ENCODE results near the gene MOCS1.

The MOCS1 gene

DNA sequence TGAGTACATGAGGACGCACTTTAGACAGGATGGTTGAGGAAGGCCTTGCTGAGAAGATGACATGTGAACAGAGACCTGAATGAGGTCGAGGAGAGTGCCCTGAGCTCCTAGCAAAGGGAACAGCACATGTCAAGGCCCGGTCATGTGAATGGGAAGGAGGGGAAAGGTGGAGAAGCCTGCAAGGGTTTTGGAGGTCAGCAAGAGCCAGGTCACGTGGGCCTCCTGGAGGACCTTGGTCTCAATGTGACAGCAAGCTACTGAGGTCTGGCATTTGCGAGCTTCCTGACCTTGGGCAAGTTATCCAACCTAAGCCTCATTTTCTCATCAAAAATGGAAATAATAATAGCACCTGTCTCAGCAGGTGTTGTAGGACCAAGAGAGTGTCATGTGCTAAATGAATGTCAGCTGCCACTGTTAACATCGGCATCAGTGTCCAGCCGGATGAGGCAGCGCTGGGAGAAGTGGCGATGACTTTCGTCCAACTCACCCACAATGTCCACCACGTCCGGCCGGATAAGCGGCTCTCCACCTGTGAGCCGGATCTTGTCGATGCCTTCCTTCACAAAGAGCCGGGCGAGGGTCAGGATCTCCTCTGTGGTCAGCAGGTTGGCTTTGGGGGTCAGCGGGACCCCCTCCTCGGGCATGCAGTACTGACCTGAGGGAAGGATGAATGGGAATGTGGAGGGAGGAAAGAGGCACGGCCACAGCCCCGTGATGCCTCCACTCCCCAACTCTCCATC lies 8.9 kb downstream of the MOCS1 start:
- Histone ChIP-seq H3K27ac (ENCODE audit: low read depth, low read length) (no peak overlapping the region), H3K4me1 (ENCODE audit: control insufficient read depth, insufficient read depth, low read length) (no peaks in the 10 kb centered on the region), H3K9me3 (ENCODE audit: control insufficient read depth, insufficient read depth, low read length) (no peaks in the 10 kb centered on the region), H3K36me3 (ENCODE audit: control insufficient read depth, insufficient read depth, low read length) (peaks cover 32% of the 10 kb centered on the region), H3K4me3 (ENCODE audit: low read depth, low read length) (no peak overlapping the region), H3K27me3 (ENCODE audit: control insufficient read depth, insufficient read depth, low read length) (no peaks in the 10 kb centered on the region), H3K9ac (ENCODE audit: low read depth, low read length) (no peak overlapping the region)

GRCh38 chr6:39924283-39924682 lies 10.0 kb downstream of the MOCS1 start:
- H3K36me3 ChIP-seq (ENCODE audit: control insufficient read depth, insufficient read depth, low read length): peaks cover 32% of the 10 kb centered on the region
- no peak overlapping the region for H3K27ac ChIP-seq (ENCODE audit: low read depth, low read length)
- H3K4me3 ChIP-seq (ENCODE audit: low read depth, low read length): no peak overlapping the region
- H3K27me3 ChIP-seq (ENCODE audit: control insufficient read depth, insufficient read depth, low read length): no peaks in the 10 kb centered on the region
- H3K9me3 ChIP-seq (ENCODE audit: control insufficient read depth, insufficient read depth, low read length): no peaks in the 10 kb centered on the region
- H3K4me1 ChIP-seq (ENCODE audit: control insufficient read depth, insufficient read depth, low read length): no peaks in the 10 kb centered on the region
- H3K9ac ChIP-seq (ENCODE audit: low read depth, low read length): no peak overlapping the region

DNA sequence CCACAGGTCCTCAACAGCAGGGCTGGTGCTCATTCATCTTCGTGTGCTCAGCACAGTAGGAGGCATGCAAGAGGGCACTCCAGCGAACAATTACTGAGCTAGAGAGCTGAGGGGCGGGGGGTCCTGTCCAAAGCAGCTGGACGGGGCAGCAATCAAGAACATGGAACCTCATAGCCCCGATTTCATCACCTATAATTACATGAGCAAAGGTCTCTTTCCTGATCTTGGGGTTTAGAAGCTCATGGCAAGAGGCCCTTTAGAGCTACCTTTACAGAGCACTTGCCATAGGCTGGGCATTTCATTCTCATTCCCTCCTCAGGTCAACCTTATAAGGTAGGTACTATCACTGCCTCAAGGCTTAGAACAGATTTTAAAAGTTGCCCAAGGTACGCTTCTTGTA lies 10.4 kb downstream of the MOCS1 start:
- Histone ChIP-seq H3K9ac (ENCODE audit: low read depth, low read length) (no peak overlapping the region), H3K4me3 (ENCODE audit: low read depth, low read length) (no peak overlapping the region), H3K27me3 (ENCODE audit: control insufficient read depth, insufficient read depth, low read length) (no peaks in the 10 kb centered on the region), H3K4me1 (ENCODE audit: control insufficient read depth, insufficient read depth, low read length) (no peaks in the 10 kb centered on the region), H3K36me3 (ENCODE audit: control insufficient read depth, insufficient read depth, low read length) (peaks cover 32% of the 10 kb centered on the region), H3K9me3 (ENCODE audit: control insufficient read depth, insufficient read depth, low read length) (no peaks in the 10 kb centered on the region), H3K27ac (ENCODE audit: low read depth, low read length) (no peak overlapping the region)

- Histone ChIP-seq H3K27me3 (ENCODE audit: control insufficient read depth, insufficient read depth, low read length) (no peaks in the 10 kb centered on the region), H3K36me3 (ENCODE audit: control insufficient read depth, insufficient read depth, low read length) (peaks cover 32% of the 10 kb centered on the region), H3K9me3 (ENCODE audit: control insufficient read depth, insufficient read depth, low read length) (no peaks in the 10 kb centered on the region), H3K27ac (ENCODE audit: low read depth, low read length) (no peak overlapping the region), H3K4me1 (ENCODE audit: control insufficient read depth, insufficient read depth, low read length) (no peaks in the 10 kb centered on the region), H3K9ac (ENCODE audit: low read depth, low read length) (no peak overlapping the region), H3K4me3 (ENCODE audit: low read depth, low read length) (no peak overlapping the region)
Measured at GRCh38 chr6:39923394-39923793, 10.9 kb downstream of the MOCS1 start.

DNA sequence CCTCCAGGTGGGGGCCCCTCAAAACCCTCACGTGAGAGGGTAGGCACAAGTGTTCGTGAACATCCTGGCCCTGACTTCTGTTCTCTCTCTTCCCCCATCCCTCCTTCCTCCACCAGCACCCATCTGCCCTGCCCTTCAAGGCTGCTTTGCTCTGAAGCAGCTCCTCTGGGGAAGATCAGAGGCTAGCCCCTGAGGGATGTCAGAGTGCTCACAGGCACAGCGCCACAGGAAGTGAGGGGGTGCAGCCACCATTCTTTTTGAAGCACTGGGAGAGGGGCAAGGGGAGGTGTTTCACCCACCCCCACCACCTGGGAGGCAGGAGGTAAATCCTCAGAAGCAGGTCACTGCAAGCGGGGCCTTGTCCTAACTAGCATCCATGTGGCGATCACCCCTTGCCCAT lies 11.4 kb downstream of the MOCS1 start:
- Histone ChIP-seq H3K36me3 (ENCODE audit: control insufficient read depth, insufficient read depth, low read length) (peaks cover 32% of the 10 kb centered on the region), H3K9ac (ENCODE audit: low read depth, low read length) (no peak overlapping the region), H3K27ac (ENCODE audit: low read depth, low read length) (no peak overlapping the region), H3K9me3 (ENCODE audit: control insufficient read depth, insufficient read depth, low read length) (no peaks in the 10 kb centered on the region), H3K4me1 (ENCODE audit: control insufficient read depth, insufficient read depth, low read length) (no peaks in the 10 kb centered on the region), H3K27me3 (ENCODE audit: control insufficient read depth, insufficient read depth, low read length) (no peaks in the 10 kb centered on the region), H3K4me3 (ENCODE audit: low read depth, low read length) (no peak overlapping the region)

GRCh38 chr6:39920157-39920556 lies 14.1 kb downstream of the MOCS1 start:
- H3K27me3 ChIP-seq (ENCODE audit: control insufficient read depth, insufficient read depth, low read length): no peaks in the 10 kb centered on the region
- peaks cover 20% of the 10 kb centered on the region for H3K36me3 ChIP-seq (ENCODE audit: control insufficient read depth, insufficient read depth, low read length)
- H3K4me1 ChIP-seq (ENCODE audit: control insufficient read depth, insufficient read depth, low read length): no peaks in the 10 kb centered on the region
- H3K9me3 ChIP-seq (ENCODE audit: control insufficient read depth, insufficient read depth, low read length): no peaks in the 10 kb centered on the region
- H3K9ac ChIP-seq (ENCODE audit: low read depth, low read length): no peak overlapping the region
- no peak overlapping the region for H3K4me3 ChIP-seq (ENCODE audit: low read depth, low read length)
- no peak overlapping the region for H3K27ac ChIP-seq (ENCODE audit: low read depth, low read length)

DNA sequence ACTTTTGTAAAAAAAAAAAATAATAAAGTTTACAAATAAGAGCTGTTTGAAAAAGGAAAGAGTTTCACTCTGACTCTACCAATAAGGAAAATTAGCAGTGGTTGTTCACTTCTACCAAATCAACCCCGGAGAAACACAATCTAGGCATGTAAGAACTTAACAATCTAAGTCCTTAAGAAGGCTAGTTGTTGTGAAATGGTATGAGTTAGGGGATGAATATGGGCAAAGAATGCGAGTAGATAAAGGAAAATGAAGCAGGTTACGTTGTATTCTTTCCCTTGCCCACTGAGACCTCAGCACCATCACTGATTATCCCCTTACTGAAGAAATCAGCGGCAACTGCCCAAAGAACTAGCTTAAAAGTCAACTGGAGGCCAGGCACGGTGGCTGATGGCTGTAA lies 15.4 kb downstream of the MOCS1 start:
- no peaks in the 10 kb centered on the region for H3K9me3 ChIP-seq (ENCODE audit: control insufficient read depth, insufficient read depth, low read length)
- peaks cover 17% of the 10 kb centered on the region for H3K36me3 ChIP-seq (ENCODE audit: control insufficient read depth, insufficient read depth, low read length)
- no peak overlapping the region for H3K27ac ChIP-seq (ENCODE audit: low read depth, low read length)
- H3K9ac ChIP-seq (ENCODE audit: low read depth, low read length): no peak overlapping the region
- H3K4me3 ChIP-seq (ENCODE audit: low read depth, low read length): no peak overlapping the region
- H3K27me3 ChIP-seq (ENCODE audit: control insufficient read depth, insufficient read depth, low read length): no peaks in the 10 kb centered on the region
- H3K4me1 ChIP-seq (ENCODE audit: control insufficient read depth, insufficient read depth, low read length): no peaks in the 10 kb centered on the region

- H3K27ac ChIP-seq (ENCODE audit: low read depth, low read length): no peak overlapping the region
- H3K4me1 ChIP-seq (ENCODE audit: control insufficient read depth, insufficient read depth, low read length): no peaks in the 10 kb centered on the region
- H3K4me3 ChIP-seq (ENCODE audit: low read depth, low read length): no peak overlapping the region
- no peaks in the 10 kb centered on the region for H3K27me3 ChIP-seq (ENCODE audit: control insufficient read depth, insufficient read depth, low read length)
- no peaks in the 10 kb centered on the region for H3K9me3 ChIP-seq (ENCODE audit: control insufficient read depth, insufficient read depth, low read length)
- H3K36me3 ChIP-seq (ENCODE audit: control insufficient read depth, insufficient read depth, low read length): peaks cover 14% of the 10 kb centered on the region
- no peak overlapping the region for H3K9ac ChIP-seq (ENCODE audit: low read depth, low read length)
Measured at GRCh38 chr6:39917981-39918380, 16.3 kb downstream of the MOCS1 start.

DNA sequence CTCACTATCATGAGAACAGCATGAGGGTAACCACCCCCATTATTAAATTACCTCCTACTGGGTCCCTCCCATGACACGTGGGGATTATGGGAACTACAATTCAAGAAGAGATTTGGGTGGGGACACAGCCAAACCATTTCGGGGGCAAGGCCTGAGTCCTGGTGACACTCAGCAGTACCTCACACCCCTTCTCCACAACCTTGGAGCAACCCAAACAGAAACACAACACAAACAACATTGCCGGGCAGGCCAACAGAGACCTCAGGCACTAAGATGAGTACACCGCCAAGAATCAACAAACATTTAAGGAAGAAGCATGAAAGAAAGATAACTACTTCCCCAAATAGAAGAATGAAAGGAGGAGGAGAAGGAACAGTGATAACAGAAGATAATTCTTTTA lies 16.9 kb downstream of the MOCS1 start:
- Histone ChIP-seq H3K36me3 (ENCODE audit: control insufficient read depth, insufficient read depth, low read length) (peaks cover 18% of the 10 kb centered on the region), H3K4me3 (ENCODE audit: low read depth, low read length) (no peak overlapping the region), H3K27ac (ENCODE audit: low read depth, low read length) (no peak overlapping the region), H3K27me3 (ENCODE audit: control insufficient read depth, insufficient read depth, low read length) (no peaks in the 10 kb centered on the region), H3K4me1 (ENCODE audit: control insufficient read depth, insufficient read depth, low read length) (no peaks in the 10 kb centered on the region), H3K9me3 (ENCODE audit: control insufficient read depth, insufficient read depth, low read length) (no peaks in the 10 kb centered on the region), H3K9ac (ENCODE audit: low read depth, low read length) (no peak overlapping the region)

- Histone ChIP-seq H3K4me1 (ENCODE audit: control insufficient read depth, insufficient read depth, low read length) (no peaks in the 10 kb centered on the region), H3K9ac (ENCODE audit: low read depth, low read length) (no peak overlapping the region), H3K4me3 (ENCODE audit: low read depth, low read length) (no peak overlapping the region), H3K27me3 (ENCODE audit: control insufficient read depth, insufficient read depth, low read length) (no peaks in the 10 kb centered on the region), H3K36me3 (ENCODE audit: control insufficient read depth, insufficient read depth, low read length) (peaks cover 22% of the 10 kb centered on the region), H3K9me3 (ENCODE audit: control insufficient read depth, insufficient read depth, low read length) (no peaks in the 10 kb centered on the region), H3K27ac (ENCODE audit: low read depth, low read length) (no peak overlapping the region)
Measured at GRCh38 chr6:39915866-39916265, 18.4 kb downstream of the MOCS1 start.

DNA sequence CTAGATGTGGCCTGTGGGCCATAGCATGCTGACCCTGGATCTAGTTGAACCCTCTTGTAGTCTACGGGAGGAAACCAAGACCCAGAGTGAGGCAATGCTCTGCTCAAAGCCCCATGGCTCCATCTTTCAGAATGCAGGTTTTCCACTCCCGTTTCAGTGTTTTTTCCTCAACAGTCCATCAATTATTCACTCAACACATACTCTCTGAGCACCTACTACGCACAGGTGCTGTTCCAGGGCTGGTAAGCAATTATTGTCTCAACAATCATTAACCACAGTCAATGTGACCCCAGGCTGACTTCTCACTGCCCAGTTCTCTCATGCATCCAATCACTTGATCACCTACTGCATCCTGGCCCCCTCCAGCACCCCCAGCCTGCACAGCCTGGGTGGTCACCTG lies 20.0 kb downstream of the MOCS1 start:
- no peak overlapping the region for H3K4me3 ChIP-seq (ENCODE audit: low read depth, low read length)

More for the DNA sequence above, 20.0 kb downstream of the MOCS1 start:
- H3K9me3 ChIP-seq (ENCODE audit: control insufficient read depth, insufficient read depth, low read length): no peaks in the 10 kb centered on the region
- H3K27me3 ChIP-seq (ENCODE audit: control insufficient read depth, insufficient read depth, low read length): no peaks in the 10 kb centered on the region
- H3K27ac ChIP-seq (ENCODE audit: low read depth, low read length): no peak overlapping the region
- H3K9ac ChIP-seq (ENCODE audit: low read depth, low read length): no peak overlapping the region
- peaks cover 22% of the 10 kb centered on the region for H3K36me3 ChIP-seq (ENCODE audit: control insufficient read depth, insufficient read depth, low read length)
- H3K4me1 ChIP-seq (ENCODE audit: control insufficient read depth, insufficient read depth, low read length): no peaks in the 10 kb centered on the region

Data from HUES48 (cell line).